ENCODE results near the gene PRAMEF1. TPM values are rescaled to one million over a fixed set of nuclear protein-coding genes. Genes with fewer than 3 reads are reported as not detected.
A peak's percentile ranks its signal among the peaks of the same experiment; 100 is the strongest.

The PRAMEF1 gene
- total and polyA plus RNA-seq, 2 of the 8 experiments (the other 6 are each of a cell fraction or from before 2014, with no cell fraction given), result not detected

- H3K27me3 ChIP-seq (replicated peaks in 1 of 4; ENCODE audit: control insufficient read depth in 3 of 4, extremely low read depth in 1 of 4, insufficient read depth in 3 of 4, low read length in 3 of 4), result no peaks in the 10 kb centered on the region
- H3K23me2 ChIP-seq (ENCODE audit: low read depth, low read length), result no peaks in the 10 kb centered on the region; the same call in 1 of the 2 replicates
- H3K27ac ChIP-seq (ENCODE audit: low read depth, low read length), result no peak overlapping the region
- no peaks in the 10 kb centered on the region for H3K36me3 ChIP-seq (ENCODE audit: control insufficient read depth in 2 of 4, insufficient read depth in 4 of 4, low read length in 3 of 4)
- DNase-seq (ENCODE audit: low read depth in 1 of 2, low spot score in 2 of 2) (no peak), FAIRE-seq (no peak)
- no peaks in the 10 kb centered on the region for H3K9me3 ChIP-seq (ENCODE audit: insufficient read depth in 2 of 2, low read depth in 1 of 2, low read length in 1 of 2)
- no peak overlapping the region for H2BK15ac ChIP-seq (ENCODE audit: low read length)
- H3K18ac ChIP-seq (ENCODE audit: extremely low read depth, low read length), result no peak overlapping the region
- H4K5ac ChIP-seq (ENCODE audit: insufficient read length, low read depth, low read length), result no peak overlapping the region
- 93% methylated on average over 5 of the region's 5 CpGs; no CpG with 5 or more reads in 1 of the 2 experiments for WGBS, 2 experiments (ENCODE audit: extremely low coverage in 1 of 2, insufficient coverage in 1 of 2, insufficient read length in 1 of 2, insufficient replicate concordance in 2 of 2, low coverage in 1 of 2, low lambda C conversion rate in 2 of 2, missing lambda C conversion rate in 1 of 2)
- no peak overlapping the region for H3K56ac ChIP-seq (replicated peaks; ENCODE audit: insufficient read length, low read depth, low read length)
- no peaks in the 10 kb centered on the region for H3K79me2 ChIP-seq (ENCODE audit: control insufficient read depth in 1 of 2, insufficient read depth in 2 of 2, low read length in 2 of 2)
- H3K23ac ChIP-seq (ENCODE audit: insufficient read length), result no peak overlapping the region
- H2BK5ac ChIP-seq (ENCODE audit: low read depth, low read length), result no peak overlapping the region
- 0 out of 7 replicates have a peak, but pooled peaks cover 0 to under 1% (median 0%) of the 10 kb centered on the region in 4 experiments for H3K4me1 ChIP-seq (replicated peaks in 1 of 4; ENCODE audit: control insufficient read depth in 3 of 4, insufficient read depth in 4 of 4, low read length in 3 of 4)
- H2BK20ac ChIP-seq (ENCODE audit: low read length), result no peak overlapping the region
- H3K4me3 ChIP-seq (ENCODE audit: extremely low read depth in 1 of 4, insufficient read depth in 2 of 4, low read depth in 3 of 4, low read length in 4 of 4), result no peak overlapping the region
- no peak for TF ChIP-seq BCL11A (IDR thresholded peaks at IDR 0.05; ENCODE audit: low read depth in 2 of 2, low read length in 2 of 2)
- no peak for TF ChIP-seq BACH1 (IDR thresholded peaks at IDR 0.05; ENCODE audit: low read length)
- no peak for TF ChIP-seq EGR1 (IDR thresholded peaks at IDR 0.05; ENCODE audit: borderline replicate concordance, low read depth, low read length)
- TF ChIP-seq, protein P1, sequence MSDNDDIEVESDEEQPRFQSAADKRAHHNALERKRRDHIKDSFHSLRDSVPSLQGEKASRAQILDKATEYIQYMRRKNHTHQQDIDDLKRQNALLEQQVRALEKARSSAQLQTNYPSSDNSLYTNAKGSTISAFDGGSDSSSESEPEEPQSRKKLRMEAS (IDR thresholded peaks at IDR 0.05), result no peak
- TF ChIP-seq RNF2 (IDR thresholded peaks at IDR 0.05; ENCODE audit: borderline replicate concordance, low read depth, low read length, missing control alignments, poor library complexity, severe bottlenecking), result no peak
- TF ChIP-seq EZH2 (IDR thresholded peaks at IDR 0.05; ENCODE audit: low read depth, low read length, severe bottlenecking), result no peak
- TF ChIP-seq KDM1A (IDR thresholded peaks at IDR 0.05; ENCODE audit: borderline replicate concordance, low read length), result no peak
- no peak for TF ChIP-seq CBX5 (IDR thresholded peaks at IDR 0.05; ENCODE audit: low read depth, low read length)
- no peak overlapping the region for H2AFZ ChIP-seq (ENCODE audit: low read length)
- H3K79me1 ChIP-seq (ENCODE audit: low read depth, low read length), result no peaks in the 10 kb centered on the region
- H4K20me1 ChIP-seq (replicated peaks in 1 of 2; ENCODE audit: control insufficient read depth in 1 of 2, insufficient read depth in 2 of 2, low read length in 2 of 2), result no peaks in the 10 kb centered on the region
- H4K8ac ChIP-seq (ENCODE audit: extremely low read depth, insufficient read depth, low read length), result 0 out of 2 replicates have a peak overlapping the region, but pooled peaks have one; percentile 38
- no peak overlapping the region for H3K9ac ChIP-seq (replicated peaks in 1 of 4; ENCODE audit: extremely low read depth in 1 of 4, low read depth in 3 of 4, low read length in 3 of 4)
- no peak overlapping the region for H2BK120ac ChIP-seq (replicated peaks; ENCODE audit: low read depth, low read length)
- H3K4ac ChIP-seq (replicated peaks; ENCODE audit: insufficient read length, low read depth, low read length), result no peak overlapping the region
- ChIA-PET CTCF (ENCODE audit: partially characterized antibody) (interaction anchor here (0.7 to 2.1 kb wide), 4 partner anchors 10 to 59 kb away, joined by 4 to 7 read pairs (median 7); no protein-coding TSS in a partner anchor), POLR2A (ENCODE audit: partially characterized antibody) (no interaction called here)
- H2BK12ac ChIP-seq (ENCODE audit: low read depth, low read length), result no peak overlapping the region
- no peak overlapping the region for H3K4me2 ChIP-seq (ENCODE audit: insufficient read depth in 1 of 2, low read depth in 2 of 2, low read length in 2 of 2)
- no peak overlapping the region for H4K91ac ChIP-seq (replicated peaks; ENCODE audit: insufficient read length, low read length)
- H3K14ac ChIP-seq (ENCODE audit: insufficient read length), result no peak overlapping the region
- no peak overlapping the region; the same call in 1 of the 2 replicates for H2AK5ac ChIP-seq (ENCODE audit: low read depth, low read length)
Measured at GRCh38 chr1:12761781-12762180, 29.4 kb upstream of the PRAMEF1 start.
